Measurements from ENCODE around the gene PTGFRN.
"Not testable (repeated sequence)": the region's sequence is repeated elsewhere in the genome, so short reads cannot be mapped to it uniquely, and the experiment has no call there.

The PTGFRN gene

DNA sequence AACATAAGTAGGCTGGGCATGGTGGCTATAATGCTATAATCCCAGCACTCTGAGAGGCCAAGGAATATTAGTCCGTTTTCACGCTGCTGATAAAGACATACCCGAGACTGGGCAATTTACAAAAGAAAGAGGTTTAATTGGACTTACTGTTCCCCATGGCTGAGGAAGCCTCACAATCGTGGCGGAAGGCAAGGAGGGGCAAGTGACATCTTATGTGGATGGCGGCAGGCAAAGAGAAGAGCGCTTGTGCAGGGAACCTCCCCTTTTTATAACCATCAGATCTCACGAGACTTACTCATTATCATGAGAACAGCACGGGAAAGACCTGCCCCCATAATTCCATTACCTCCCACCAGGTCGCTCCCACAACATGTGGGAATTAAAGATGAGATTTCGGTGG, 28.5 kb downstream of the PTGFRN start:
- TF ChIP-seq, protein P1, sequence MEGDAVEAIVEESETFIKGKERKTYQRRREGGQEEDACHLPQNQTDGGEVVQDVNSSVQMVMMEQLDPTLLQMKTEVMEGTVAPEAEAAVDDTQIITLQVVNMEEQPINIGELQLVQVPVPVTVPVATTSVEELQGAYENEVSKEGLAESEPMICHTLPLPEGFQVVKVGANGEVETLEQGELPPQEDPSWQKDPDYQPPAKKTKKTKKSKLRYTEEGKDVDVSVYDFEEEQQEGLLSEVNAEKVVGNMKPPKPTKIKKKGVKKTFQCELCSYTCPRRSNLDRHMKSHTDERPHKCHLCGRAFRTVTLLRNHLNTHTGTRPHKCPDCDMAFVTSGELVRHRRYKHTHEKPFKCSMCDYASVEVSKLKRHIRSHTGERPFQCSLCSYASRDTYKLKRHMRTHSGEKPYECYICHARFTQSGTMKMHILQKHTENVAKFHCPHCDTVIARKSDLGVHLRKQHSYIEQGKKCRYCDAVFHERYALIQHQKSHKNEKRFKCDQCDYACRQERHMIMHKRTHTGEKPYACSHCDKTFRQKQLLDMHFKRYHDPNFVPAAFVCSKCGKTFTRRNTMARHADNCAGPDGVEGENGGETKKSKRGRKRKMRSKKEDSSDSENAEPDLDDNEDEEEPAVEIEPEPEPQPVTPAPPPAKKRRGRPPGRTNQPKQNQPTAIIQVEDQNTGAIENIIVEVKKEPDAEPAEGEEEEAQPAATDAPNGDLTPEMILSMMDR (IDR thresholded peaks at IDR 0.05; ENCODE audit: insufficient read depth, low read length, missing control alignments): no peak
- POLR2A ChIA-PET: no interaction called here
- CTCF ChIA-PET: no interaction called here
- DNase-seq (ENCODE audit: low read depth, low spot score): no peak
- H3K4me3 ChIP-seq (ENCODE audit: low read depth, low read length): no peak overlapping the region

DNA sequence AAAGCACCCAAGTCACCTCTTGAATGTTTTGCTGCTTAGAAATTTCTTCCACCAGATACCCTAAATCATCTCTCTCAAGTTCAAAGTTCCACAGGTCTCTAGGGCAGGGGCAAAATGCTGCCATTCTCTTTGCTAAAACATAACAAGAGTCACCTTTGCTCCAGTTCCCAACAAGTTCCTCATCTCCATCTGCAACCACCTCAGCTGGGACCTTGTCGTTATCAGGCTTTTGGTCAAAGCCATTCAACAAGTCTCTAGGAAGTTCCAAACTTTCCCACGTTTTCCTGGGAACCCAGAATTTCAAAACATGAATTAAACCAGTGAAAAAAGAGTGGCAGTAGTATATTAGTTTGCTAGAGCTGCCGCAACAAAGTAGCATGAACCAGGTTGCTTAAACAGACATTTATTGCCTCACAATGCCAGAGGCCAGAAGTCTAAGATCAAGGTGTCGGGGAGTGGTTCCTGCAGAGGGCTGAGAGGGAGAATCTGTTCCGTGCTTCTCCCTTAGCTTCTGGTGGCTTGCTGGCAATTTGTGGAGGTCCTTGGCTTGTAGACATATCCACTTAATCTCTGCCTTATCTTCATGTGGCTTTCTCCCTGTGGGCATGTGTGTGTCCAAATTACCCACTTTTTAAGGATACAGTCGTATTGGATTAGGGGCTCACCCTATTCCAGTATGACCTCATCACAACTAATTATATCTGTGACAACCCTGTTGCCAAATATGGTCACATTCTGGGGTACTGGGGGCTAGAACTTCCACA, 30.2 kb downstream of the PTGFRN start:
- CTCF ChIA-PET: not testable (repeated sequence)

DNA sequence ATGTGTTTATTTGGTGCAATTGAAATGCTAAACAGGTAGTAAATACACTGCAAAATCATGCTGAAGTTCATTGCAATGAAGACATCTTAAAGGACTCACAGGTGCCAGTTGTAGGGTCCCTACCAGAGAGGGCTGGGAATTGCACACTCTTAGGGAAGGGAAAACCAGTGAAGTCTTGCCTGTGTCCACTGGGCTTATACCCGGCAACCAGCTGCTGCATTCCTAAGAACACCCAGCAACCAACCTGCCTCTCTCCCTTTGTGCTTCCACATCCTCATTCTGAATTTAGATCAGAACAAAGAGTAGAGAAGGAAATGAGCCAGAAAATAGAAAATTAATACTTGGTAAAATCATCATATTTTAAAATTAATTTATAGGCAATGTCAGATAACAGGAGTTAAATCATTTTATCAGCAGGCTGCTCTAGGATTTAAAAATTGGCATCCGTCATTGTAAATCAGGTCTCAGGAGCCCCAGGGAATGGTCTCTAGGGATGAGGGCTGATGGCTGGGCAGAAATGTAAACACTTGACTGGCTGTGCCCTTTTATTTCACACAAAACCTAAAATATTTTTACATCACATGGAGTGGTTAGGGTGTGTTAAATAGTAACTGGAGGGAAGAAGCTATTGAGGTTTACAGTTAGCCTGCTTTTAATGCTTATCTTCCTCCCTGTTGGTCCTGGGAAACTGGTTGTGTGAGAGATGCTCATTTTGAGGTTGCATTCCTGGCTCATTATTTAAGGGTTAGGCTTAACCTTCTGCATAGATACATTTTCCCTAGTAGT, 31.3 kb downstream of the PTGFRN start:
- ChIA-PET POLR2A (no interaction called here), CTCF (no interaction called here)
- TF ChIP-seq, protein P1 (IDR thresholded peaks at IDR 0.05; ENCODE audit: insufficient read depth, low read length, missing control alignments): no peak
- no peak overlapping the region for H3K4me3 ChIP-seq (ENCODE audit: low read depth, low read length)
- no peak for DNase-seq (ENCODE audit: low read depth, low spot score)

More for the DNA sequence above, 30.2 kb downstream of the PTGFRN start:
- H3K4me3 ChIP-seq (ENCODE audit: low read depth, low read length); POLR2A ChIA-PET; DNase-seq (ENCODE audit: low read depth, low spot score): not testable (repeated sequence)

DNA sequence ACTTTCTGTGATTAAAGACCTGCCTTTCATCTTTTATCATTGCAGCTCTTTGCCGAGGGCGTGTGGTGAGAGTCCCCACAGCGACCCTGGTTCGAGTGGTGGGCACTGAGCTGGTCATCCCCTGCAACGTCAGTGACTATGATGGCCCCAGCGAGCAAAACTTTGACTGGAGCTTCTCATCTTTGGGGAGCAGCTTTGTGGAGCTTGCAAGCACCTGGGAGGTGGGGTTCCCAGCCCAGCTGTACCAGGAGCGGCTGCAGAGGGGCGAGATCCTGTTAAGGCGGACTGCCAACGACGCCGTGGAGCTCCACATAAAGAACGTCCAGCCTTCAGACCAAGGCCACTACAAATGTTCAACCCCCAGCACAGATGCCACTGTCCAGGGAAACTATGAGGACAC, 32.0 kb downstream of the PTGFRN start:
- DNase-seq (ENCODE audit: low read depth, low spot score): no peak
- CTCF ChIA-PET: no interaction called here
- POLR2A ChIA-PET: no interaction called here
- H3K4me3 ChIP-seq (ENCODE audit: low read depth, low read length): no peak overlapping the region
- TF ChIP-seq, protein P1 (IDR thresholded peaks at IDR 0.05; ENCODE audit: insufficient read depth, low read length, missing control alignments): no peak

DNA sequence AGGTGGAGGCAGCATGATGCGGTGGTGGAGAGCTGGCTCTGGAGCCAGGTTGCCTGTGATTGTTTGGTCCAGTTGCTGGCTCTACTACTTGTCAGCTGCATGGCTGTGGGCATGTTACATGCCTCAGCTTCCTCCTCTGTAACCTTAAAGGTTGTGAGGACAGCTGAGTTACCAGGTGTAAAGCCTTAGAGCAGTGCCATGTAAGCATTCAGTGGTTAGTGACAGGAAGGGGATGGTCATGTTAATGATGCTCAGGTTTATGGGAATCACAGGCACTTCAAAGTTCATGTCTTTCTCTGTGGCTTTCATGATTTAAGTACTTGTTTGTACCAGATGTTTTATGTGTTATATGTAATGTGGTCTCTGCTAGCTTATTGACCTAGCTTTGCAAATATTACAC, 32.6 kb downstream of the PTGFRN start:
- CTCF ChIA-PET: interaction anchor here (1.0 kb wide), 1 partner anchor 342 kb away, joined by 3 read pairs; no protein-coding TSS in a partner anchor
- TF ChIP-seq, protein P1 (IDR thresholded peaks at IDR 0.05; ENCODE audit: insufficient read depth, low read length, missing control alignments): no peak
- POLR2A ChIA-PET: no interaction called here
- H3K4me3 ChIP-seq (ENCODE audit: low read depth, low read length): no peak overlapping the region
- DNase-seq (ENCODE audit: low read depth, low spot score): no peak

DNA sequence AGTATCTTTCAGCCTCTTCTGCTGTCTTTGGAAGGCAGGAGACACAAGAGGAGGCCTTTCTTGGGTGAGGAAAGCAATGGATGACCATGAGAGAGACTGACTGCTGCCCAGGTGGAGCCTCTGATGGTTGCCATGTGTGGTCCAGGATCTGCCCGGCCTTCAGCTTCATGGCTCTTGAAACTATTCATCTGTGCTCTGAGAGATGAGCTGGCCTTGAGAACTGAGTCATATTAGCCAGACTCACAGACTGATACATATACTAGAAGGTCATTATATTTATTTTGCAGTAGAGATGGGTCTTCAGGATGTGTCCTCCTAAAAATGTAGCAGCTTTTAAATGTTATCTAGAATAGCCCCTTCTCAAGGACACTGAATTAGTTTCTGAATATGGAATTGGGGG, 33.7 kb downstream of the PTGFRN start:
- H3K4me3 ChIP-seq (ENCODE audit: low read depth, low read length): no peak overlapping the region
- TF ChIP-seq, protein P1 (IDR thresholded peaks at IDR 0.05; ENCODE audit: insufficient read depth, low read length, missing control alignments): no peak
- DNase-seq (ENCODE audit: low read depth, low spot score): no peak
- ChIA-PET CTCF (interaction anchor here (1.0 kb wide), 1 partner anchor 341 kb away, joined by 3 read pairs; no protein-coding TSS in a partner anchor), POLR2A (no interaction called here)

Data from AG04449 (cell line).